ENCODE measurements around the gene FTCDNL1. TPM values are rescaled to one million over a fixed set of nuclear protein-coding genes. Genes with fewer than 3 reads are reported as not detected.
A peak's percentile ranks its signal among the peaks of the same experiment; 100 is the strongest.

FTCDNL1 gene
- total RNA-seq, 1 experiment from 2014 or later, result 0.99 TPM

DNA sequence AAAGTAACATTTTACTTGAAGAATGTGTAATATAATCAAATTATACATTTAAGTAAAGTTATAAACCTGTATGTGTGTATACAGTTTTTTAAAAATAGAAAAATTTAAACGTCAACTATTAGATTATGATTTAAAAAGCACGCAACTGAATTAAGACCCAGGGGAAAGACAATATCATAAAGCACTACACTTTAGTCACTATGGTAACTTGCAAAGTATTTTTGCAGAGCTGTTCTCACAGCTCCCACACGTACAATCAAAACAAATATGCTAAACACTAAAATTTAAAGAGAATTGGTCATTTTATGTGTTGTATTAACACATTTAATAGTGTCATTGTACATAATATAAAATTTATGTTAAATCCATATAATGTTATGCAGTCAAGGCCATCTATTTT, 59.7 kb downstream of the FTCDNL1 start:
- DNase-seq (ENCODE audit: low read depth), result no peak

GRCh38 chr2:199784512-199784911, 66.5 kb downstream of the FTCDNL1 start:
- no peak for DNase-seq (ENCODE audit: low read depth)

- DNase-seq (ENCODE audit: low read depth), result no peak
These were observed 71.4 kb downstream of the FTCDNL1 start for GRCh38 chr2:199779589-199779988.

- DNase-seq (ENCODE audit: low read depth), result no peak
These were observed 72.3 kb downstream of the FTCDNL1 start for GRCh38 chr2:199778655-199779054.

- no peak for DNase-seq (ENCODE audit: low read depth)
These were observed 73.1 kb downstream of the FTCDNL1 start for GRCh38 chr2:199777916-199778315.

GRCh38 chr2:199777315-199777714, 73.7 kb downstream of the FTCDNL1 start:
- DNase-seq (ENCODE audit: low read depth), result no peak

DNA sequence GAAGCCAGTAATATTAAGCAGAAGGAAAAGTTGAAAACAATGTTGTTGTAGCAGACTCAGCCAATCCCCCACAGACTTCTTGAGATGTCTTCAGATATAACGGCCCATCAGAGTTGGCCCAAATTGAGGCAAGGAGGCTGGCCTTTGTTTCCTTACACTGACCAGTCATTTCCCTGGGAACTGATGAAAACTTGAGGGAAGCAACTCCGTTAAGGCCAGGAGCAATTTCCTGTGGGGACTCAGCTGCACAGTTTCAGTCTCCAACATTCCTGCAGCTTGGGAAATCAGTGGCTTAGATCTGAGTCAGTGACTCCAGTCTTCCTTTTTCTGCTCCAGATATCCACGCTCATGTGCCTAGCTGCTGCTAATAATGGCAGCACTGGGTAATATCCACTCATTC, 75.7 kb downstream of the FTCDNL1 start:
- DNase-seq (ENCODE audit: low read depth), result no peak

- no peak for DNase-seq (ENCODE audit: low read depth)
These were observed 78.7 kb downstream of the FTCDNL1 start for GRCh38 chr2:199772035-199772976.

DNA sequence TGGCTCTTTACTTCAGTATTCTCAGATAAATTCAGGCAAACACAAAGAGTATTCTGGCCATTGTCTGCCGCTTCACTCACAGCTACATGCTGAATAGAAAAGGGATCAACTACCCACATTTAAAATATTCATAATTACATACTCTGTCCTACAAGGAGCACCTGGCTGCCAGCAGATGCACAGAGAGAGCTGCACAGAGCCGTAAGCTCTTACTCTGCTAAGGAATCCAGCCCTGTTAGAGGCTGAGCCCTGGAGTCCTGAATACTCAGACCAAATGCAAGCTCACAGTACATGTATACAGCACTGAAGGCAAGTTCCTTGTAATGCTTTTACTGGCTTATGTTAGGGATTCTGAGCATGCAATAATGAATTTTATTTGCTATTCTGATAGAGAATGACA, 80.3 kb downstream of the FTCDNL1 start:
- no peak for DNase-seq (ENCODE audit: low read depth)

- DNase-seq (ENCODE audit: low read depth), result no peak
These were observed 85.3 kb downstream of the FTCDNL1 start for GRCh38 chr2:199765646-199766045.

DNA sequence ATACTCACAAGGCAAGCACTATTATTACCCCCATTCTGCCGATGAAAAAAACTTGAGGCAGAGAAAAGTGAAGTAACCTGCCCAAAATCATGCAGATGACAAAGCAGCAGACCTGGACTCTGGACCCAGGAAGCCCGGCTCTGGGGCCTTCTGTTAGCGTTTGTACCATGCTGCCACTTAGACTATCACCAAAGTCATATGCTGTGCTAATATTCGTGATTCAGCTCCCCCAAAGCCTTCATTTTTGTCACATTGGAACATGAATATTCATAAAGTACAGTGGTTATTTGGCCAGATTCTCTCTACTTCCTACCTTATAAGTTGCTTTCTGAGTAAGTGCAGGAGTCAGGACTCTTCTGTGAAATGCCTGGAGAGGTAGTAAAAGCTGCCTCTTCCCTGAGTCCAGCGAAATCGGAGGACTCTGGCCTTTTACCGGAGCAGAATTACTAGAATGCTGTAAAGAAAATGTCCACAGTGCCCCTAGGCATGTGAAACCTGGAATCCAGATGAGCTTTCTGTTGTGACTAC, 86.7 kb downstream of the FTCDNL1 start:
- DNase-seq (ENCODE audit: low read depth), result no peak

DNA sequence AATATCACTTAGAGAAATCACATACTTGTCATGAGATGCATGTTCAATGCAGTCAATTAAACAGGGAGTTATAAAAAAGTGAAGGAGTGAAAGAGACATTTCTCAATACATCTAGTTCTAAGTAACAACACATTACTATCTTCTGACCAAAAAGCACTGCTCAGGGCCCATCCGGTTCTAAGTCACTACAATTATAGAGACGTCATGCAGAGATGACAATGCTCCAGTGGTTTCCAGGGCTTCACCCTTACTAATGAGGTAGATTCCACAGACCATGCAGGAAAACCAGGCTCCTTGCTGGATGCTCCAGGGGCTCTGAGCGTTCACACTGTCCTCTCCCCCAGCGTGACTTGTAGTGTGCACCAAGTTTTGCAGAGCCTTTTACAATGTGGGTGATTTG, 88.0 kb downstream of the FTCDNL1 start:
- no peak for DNase-seq (ENCODE audit: low read depth)

DNA sequence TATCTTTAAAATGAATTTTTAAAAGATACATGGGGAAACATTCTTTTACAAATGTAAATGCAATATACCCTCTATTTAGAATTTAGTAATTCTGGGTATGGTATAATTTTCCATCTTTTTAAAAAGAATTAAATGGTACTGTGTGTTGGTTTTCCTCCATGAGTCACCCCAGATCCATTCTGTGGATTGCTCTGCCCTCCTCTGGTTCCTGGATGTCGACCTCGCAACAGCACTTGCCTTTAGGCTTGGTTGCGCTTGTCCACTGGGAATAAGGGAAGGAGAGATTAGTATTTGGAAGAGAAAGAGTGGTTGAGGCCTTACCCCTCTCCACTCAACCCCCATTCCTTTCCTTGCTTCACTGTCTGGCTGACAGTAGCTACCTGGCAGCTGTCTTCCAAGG, 90.4 kb downstream of the FTCDNL1 start:
- DNase-seq (ENCODE audit: low read depth), result peak; percentile 7

- DNase-seq (ENCODE audit: low read depth), result peak; percentile 10
These were observed 93.6 kb downstream of the FTCDNL1 start for GRCh38 chr2:199757233-199757870.

DNA sequence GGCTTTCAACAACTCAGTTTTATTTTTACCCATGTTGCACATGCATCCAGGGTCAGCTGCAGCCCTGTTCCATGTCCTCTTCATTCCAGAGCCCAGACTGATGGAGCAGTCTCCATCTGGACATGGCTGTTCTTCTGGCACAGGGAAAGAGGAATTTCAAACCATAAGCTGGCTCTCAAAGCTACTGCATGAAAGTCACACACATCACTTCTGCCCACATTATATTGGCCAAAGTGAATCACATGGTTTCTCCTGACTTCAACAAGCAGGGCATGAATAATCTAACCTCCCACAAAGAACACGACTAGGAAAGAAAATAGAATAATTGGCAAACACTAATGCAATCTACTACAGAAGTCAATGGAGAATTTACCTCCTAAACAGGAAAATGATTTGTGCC, 94.2 kb downstream of the FTCDNL1 start:
- no peak for DNase-seq (ENCODE audit: low read depth)

DNA sequence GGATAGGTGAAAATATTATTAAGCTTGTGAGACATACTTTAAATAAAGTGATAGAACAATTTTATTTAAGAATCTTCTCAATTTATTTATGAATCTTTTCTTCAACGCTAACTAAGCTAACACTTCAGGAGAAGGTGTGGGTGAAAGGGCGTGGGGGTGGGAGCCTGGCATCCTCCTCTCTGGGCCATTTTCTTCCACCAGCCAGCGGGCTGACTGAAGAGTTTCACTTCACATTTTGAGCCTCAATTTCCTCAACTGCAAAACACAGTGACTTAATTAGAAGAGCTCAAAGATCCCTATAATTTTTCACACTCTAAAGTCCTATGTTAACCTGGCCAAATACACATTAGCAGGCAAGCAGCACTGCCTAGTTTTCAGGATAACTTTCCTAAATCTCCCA, 94.8 kb downstream of the FTCDNL1 start:
- DNase-seq (ENCODE audit: low read depth), result no peak

- DNase-seq (ENCODE audit: low read depth), result no peak
These were observed 96.2 kb downstream of the FTCDNL1 start for GRCh38 chr2:199754766-199755165.

DNA sequence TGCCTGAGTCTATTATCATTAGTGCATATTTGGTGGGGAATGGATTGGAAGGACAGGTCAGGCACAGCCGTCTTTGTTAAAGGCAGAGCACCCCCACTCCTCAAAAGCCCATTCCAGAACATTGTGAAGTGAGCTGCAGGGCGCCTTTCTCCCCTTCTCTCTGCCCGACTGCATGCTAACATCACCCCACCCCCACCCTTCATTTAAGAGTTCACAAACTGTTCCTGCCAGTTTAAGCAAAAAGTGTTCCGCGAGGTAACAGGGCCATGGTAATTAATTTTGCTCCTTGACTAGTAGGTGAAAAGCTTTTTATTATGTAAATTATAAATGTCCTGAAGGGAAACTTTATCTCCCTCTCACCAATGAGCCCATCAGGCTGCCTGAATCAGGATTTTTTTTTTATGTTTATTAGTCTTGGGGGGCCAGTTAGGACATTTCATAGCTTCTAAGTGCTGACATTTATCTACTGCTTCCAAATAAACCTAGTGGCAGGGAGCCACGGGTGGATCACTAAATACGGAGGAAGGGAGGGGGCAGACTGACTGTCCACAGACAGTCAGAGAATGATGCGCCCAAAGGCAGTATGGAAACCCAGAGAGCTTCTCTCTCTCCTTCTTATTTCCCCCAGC, 99.4 kb downstream of the FTCDNL1 start:
- DNase-seq (ENCODE audit: low read depth), result no peak

GRCh38 chr2:199749571-199749970, 101.4 kb downstream of the FTCDNL1 start:
- DNase-seq (ENCODE audit: low read depth), result no peak

DNA sequence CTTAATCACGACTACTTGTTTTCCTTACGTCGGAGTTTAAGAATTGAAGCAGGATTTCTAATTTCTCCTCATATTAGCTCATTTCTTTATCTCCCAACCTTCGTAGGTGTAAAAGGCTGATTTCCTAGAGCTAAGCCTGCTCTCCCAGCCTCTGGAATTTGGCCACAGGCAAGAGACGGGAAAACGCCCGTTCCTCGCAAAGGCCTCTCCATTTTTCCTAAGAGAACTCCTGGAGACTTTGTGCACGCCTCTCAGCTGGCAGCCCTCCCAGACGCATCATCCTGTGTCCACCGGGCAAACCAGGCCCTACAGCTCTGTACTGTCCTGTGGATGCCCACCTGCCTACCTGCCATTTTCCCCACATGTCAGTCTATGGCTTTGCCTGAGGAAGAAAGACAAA, 106.3 kb downstream of the FTCDNL1 start:
- DNase-seq (ENCODE audit: low read depth), result no peak

DNA sequence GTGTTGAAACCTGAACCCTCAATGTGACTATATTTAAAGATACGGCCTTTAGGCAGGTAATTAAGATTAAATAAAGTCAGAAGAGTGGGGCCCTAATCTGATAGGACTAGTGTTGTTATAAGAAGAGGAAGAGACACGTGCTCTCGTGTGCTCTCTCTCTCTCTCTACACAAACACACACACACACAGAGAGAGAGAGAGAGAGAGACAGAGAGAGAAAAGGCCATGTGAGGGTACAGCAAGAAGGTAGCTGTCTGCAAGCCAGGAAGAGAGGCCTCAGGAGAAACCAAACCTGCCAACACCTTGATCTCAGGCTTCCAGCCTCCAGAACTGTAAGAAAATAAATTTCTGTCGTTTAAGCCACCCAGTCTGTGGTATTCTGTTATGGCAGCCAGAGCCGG, 106.7 kb downstream of the FTCDNL1 start:
- no peak for DNase-seq (ENCODE audit: low read depth)

- DNase-seq (ENCODE audit: low read depth), result no peak
These were observed 107.4 kb downstream of the FTCDNL1 start for GRCh38 chr2:199743415-199744120.
